Uterus (tissue), 2 donors: ENCODE results near the gene USP43.

Experiments
- POLR2A ChIP-seq, 2 donors: fragments of 450-650 bp; IDR thresholded peaks; one replicate each; pipeline ENCODE4 v1.6.1; 2016; ENCODE audit warnings: antibody characterized with exemption in 2 of 2, mild to moderate bottlenecking in 1 of 2, moderate library complexity in 1 of 2
- TF ChIP-seq, protein P1 (sequence below), 4 experiments: fragments of 200-600 bp in 2 of 4; fragments of 450-650 bp in 2 of 4; sonication (generic) in 2 of 4; IDR thresholded peaks; one replicate each; pipeline ENCODE4 v1.5.1; 2016 to 2019; ENCODE audit warnings: antibody characterized with exemption in 4 of 4, mild to moderate bottlenecking in 2 of 4, moderate library complexity in 1 of 4

DNA sequence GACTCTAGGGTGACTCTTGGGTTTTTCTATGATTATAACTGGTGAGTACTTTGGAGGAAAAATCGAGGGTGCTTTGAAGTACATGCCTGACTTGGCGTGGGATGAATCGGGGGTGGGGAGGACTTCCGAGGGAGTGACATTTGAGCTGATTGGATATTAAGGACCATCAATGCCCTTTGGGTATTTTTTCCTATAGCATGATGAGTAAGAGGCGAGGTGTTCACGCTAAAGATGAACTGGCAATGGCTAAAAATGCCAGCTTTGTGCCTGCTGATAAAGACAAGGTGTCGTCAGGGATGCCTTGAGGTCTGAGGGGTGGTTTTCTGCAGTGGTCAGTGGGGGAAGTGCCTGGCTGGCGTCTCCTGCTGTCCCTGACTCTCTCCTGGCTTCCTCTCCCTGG is 25.3 kb downstream of the USP43 start:
- TF ChIP-seq, protein P1, sequence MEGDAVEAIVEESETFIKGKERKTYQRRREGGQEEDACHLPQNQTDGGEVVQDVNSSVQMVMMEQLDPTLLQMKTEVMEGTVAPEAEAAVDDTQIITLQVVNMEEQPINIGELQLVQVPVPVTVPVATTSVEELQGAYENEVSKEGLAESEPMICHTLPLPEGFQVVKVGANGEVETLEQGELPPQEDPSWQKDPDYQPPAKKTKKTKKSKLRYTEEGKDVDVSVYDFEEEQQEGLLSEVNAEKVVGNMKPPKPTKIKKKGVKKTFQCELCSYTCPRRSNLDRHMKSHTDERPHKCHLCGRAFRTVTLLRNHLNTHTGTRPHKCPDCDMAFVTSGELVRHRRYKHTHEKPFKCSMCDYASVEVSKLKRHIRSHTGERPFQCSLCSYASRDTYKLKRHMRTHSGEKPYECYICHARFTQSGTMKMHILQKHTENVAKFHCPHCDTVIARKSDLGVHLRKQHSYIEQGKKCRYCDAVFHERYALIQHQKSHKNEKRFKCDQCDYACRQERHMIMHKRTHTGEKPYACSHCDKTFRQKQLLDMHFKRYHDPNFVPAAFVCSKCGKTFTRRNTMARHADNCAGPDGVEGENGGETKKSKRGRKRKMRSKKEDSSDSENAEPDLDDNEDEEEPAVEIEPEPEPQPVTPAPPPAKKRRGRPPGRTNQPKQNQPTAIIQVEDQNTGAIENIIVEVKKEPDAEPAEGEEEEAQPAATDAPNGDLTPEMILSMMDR (IDR thresholded peaks at IDR 0.05): no peak
- no peak for TF ChIP-seq POLR2A (IDR thresholded peaks at IDR 0.05)
